ENCODE measurements around the gene CTRB1. TPM values are rescaled to one million over a fixed set of nuclear protein-coding genes. Genes with fewer than 3 reads are reported as not detected.

The CTRB1 gene
- total and polyA plus RNA-seq, 2 of the 13 experiments (the other 11 are each of a cell fraction or from before 2014, with no cell fraction given), result not detected

- TF ChIP-seq, protein P1, sequence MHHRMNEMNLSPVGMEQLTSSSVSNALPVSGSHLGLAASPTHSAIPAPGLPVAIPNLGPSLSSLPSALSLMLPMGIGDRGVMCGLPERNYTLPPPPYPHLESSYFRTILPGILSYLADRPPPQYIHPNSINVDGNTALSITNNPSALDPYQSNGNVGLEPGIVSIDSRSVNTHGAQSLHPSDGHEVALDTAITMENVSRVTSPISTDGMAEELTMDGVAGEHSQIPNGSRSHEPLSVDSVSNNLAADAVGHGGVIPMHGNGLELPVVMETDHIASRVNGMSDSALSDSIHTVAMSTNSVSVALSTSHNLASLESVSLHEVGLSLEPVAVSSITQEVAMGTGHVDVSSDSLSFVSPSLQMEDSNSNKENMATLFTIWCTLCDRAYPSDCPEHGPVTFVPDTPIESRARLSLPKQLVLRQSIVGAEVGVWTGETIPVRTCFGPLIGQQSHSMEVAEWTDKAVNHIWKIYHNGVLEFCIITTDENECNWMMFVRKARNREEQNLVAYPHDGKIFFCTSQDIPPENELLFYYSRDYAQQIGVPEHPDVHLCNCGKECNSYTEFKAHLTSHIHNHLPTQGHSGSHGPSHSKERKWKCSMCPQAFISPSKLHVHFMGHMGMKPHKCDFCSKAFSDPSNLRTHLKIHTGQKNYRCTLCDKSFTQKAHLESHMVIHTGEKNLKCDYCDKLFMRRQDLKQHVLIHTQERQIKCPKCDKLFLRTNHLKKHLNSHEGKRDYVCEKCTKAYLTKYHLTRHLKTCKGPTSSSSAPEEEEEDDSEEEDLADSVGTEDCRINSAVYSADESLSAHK (CRISPR knock-in tag; IDR thresholded peaks at IDR 0.05; ENCODE audit: borderline replicate concordance), result no peak
- TF ChIP-seq KMT2B (CRISPR knock-in tag; IDR thresholded peaks at IDR 0.05), result peak; percentile 51; the same call in 1 of the 2 replicates
- TF ChIP-seq TARDBP (CRISPR knock-in tag; IDR thresholded peaks at IDR 0.05), result no peak
- no peak for TF ChIP-seq REXO4 (CRISPR knock-in tag; IDR thresholded peaks at IDR 0.05; ENCODE audit: borderline replicate concordance)
- no peak for TF ChIP-seq ZNF841 (CRISPR knock-in tag; IDR thresholded peaks at IDR 0.05; ENCODE audit: borderline replicate concordance)
- no peak; the same call in 1 of the 2 replicates for TF ChIP-seq EEA1 (CRISPR knock-in tag; IDR thresholded peaks at IDR 0.05; ENCODE audit: borderline replicate concordance)
- TF ChIP-seq ZBTB3 (CRISPR knock-in tag; IDR thresholded peaks at IDR 0.05; ENCODE audit: borderline replicate concordance, low read depth), result no peak
- TF ChIP-seq, protein P2, sequence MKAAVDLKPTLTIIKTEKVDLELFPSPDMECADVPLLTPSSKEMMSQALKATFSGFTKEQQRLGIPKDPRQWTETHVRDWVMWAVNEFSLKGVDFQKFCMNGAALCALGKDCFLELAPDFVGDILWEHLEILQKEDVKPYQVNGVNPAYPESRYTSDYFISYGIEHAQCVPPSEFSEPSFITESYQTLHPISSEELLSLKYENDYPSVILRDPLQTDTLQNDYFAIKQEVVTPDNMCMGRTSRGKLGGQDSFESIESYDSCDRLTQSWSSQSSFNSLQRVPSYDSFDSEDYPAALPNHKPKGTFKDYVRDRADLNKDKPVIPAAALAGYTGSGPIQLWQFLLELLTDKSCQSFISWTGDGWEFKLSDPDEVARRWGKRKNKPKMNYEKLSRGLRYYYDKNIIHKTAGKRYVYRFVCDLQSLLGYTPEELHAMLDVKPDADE (CRISPR knock-in tag; IDR thresholded peaks at IDR 0.05), result no peak
- 0 out of 2 replicates have a peak, but pooled peaks have one; percentile 61 for TF ChIP-seq ETV6 (CRISPR knock-in tag; conservative IDR thresholded peaks at IDR 0.05)
- peak; percentile 19; the same call in 1 of the 2 replicates for TF ChIP-seq ZNF724P (CRISPR knock-in tag; IDR thresholded peaks at IDR 0.05; ENCODE audit: borderline replicate concordance)
- TF ChIP-seq NFATC3 (CRISPR knock-in tag; IDR thresholded peaks at IDR 0.05), result peak; percentile 54; the same call in 1 of the 2 replicates
- TF ChIP-seq NBN (conservative IDR thresholded peaks at IDR 0.05), result no peak
- no peak; the same call in 1 of the 2 replicates for TF ChIP-seq GFI1 (CRISPR knock-in tag; IDR thresholded peaks at IDR 0.05; ENCODE audit: borderline replicate concordance)
- TF ChIP-seq AGO2 (optimal IDR thresholded peaks at IDR 0.05; ENCODE audit: low read depth, low read length), result peak; percentile 90
- no peak for TF ChIP-seq RBM39 (IDR thresholded peaks at IDR 0.05; ENCODE audit: low read depth, low read length, poor library complexity, severe bottlenecking)
- no peak for TF ChIP-seq PAX8 (CRISPR knock-in tag; IDR thresholded peaks at IDR 0.05; ENCODE audit: borderline replicate concordance)
- 0 out of 2 replicates have a peak, but pooled peaks have one; percentile 4 for TF ChIP-seq SALL1 (CRISPR knock-in tag; IDR thresholded peaks at IDR 0.05)
- 0 out of 2 replicates have a peak, but pooled peaks have one; percentile 40 for TF ChIP-seq ZBTB42 (CRISPR knock-in tag; IDR thresholded peaks at IDR 0.05)
- no peak for TF ChIP-seq ZNF225 (CRISPR knock-in tag; IDR thresholded peaks at IDR 0.05)
- no peak for TF ChIP-seq ZBTB49 (CRISPR knock-in tag; IDR thresholded peaks at IDR 0.05; ENCODE audit: borderline replicate concordance)
- no peak for TF ChIP-seq FOSL2 (CRISPR knock-in tag; IDR thresholded peaks at IDR 0.05)
- 0 out of 2 replicates have a peak, but pooled peaks have one; percentile 32 for TF ChIP-seq ZNF660 (CRISPR knock-in tag; IDR thresholded peaks at IDR 0.05; ENCODE audit: borderline replicate concordance, low read depth)
- TF ChIP-seq ELF3 (CRISPR knock-in tag; IDR thresholded peaks at IDR 0.05), result no peak
Observed at GRCh38 chr16:75264999-75265910, 46.5 kb downstream of the CTRB1 start (continued).
